Midbrain (tissue), 1 donor: ENCODE results near the gene GRAMD2A.

Source experiments
- DNase-seq: peaks from one replicate; lab custom pipeline; 2025; lab: John Stamatoyannopoulos, UW

GRAMD2A gene

DNA sequence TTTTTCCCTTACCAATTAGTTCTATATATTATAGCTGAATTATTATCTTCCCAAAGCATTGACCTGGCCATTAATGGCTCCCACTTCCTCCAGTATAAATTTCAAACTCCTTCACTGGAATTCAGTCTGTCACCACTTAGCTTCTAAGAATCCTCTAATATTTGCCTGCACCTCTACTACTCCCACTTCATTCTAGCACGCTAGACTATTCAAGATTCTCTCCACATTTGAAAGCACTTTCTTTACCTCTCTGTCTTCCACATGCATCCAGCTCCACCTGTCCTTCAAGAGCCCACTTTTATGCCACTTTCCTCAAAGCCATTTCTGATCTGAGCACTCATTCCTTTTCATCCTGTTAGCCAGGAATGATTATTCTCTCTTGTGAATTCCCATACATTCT lies 64.4 kb downstream of the GRAMD2A start:
- DNase-seq, result no peak

DNA sequence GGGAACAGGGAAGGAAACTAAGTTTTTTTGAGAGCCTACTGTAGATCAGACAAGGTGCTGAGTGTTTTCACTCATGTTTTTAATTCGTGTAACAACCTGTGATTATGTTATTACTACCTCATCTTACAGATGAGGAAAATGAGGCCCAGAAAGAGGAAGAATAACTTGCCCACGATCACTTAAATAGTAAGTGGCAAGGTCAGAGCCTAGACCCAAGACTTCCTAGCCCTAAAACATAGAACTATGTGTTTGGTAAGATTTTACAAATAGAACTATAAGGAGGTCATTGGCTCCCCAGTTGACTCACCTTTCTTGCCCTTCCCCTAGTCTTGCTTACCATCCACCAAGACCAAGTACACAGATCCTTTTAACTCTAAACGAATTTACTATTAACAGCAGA lies 65.7 kb downstream of the GRAMD2A start:
- no peak for DNase-seq

DNA sequence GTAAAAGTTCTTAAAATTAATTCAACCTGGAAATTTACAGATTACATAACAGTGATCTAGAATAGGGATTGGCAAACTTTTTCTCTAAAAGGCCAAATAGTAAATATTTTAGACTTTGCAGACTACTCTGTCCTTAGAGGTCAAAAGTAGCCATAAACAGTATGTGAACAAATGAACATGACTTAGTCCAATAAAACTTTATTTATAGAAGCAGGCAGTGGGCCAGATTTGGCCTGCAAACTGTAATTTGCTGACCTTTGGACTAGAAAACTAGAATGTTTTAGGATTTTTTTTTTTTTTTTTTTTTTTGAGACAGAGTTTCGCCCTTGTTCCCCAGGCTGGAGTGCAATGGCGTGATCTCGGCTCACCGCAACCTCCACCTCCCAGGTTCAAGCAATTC lies 67.3 kb downstream of the GRAMD2A start:
- no peak for DNase-seq

DNA sequence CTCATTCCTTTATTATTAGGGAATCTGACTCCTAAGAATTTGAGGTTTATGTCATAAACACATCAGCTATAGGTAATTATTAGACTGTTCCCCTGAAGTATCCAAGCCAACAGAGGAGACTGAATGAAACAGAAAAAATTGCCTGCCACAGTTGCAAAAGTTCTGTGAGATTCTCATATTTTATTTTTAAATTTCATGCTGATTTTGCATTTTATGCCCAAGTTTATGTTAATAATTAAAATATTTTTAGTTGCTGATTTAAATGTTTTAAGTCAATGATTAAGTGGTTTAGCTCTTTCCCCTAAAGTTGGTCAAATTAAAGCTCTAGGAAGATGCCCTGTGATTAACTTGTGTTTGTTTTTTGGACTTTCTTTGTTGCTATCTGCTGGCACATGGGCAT lies 69.2 kb downstream of the GRAMD2A start:
- DNase-seq, result no peak

DNA sequence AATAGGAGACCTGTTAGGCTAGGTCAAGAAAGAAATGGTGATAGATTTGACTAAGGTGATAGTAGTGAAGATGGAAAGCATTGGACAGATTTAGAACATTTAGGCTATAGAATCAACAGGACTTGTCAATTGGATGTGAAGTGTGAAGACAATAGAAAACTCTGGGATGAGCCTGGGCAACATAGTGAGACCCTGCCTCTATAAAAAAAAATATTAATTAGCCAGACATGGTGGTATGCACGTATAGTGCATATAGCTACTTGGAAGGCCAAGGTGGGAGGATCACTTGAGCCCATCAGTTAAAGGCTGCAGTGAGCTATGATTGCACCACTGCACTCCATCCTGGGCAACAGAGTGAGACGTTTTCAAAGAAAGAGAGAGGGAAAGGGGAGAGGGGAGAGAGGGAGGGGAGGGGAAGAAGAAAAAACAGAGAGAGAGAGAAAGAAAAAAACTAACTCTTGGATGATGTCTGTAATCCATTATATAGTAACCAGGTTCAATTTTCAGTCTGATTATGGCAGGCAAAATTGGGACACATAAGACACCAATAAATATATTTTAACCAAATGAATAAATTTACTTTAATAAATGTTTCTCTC lies 69.8 kb downstream of the GRAMD2A start:
- DNase-seq, result no peak

DNA sequence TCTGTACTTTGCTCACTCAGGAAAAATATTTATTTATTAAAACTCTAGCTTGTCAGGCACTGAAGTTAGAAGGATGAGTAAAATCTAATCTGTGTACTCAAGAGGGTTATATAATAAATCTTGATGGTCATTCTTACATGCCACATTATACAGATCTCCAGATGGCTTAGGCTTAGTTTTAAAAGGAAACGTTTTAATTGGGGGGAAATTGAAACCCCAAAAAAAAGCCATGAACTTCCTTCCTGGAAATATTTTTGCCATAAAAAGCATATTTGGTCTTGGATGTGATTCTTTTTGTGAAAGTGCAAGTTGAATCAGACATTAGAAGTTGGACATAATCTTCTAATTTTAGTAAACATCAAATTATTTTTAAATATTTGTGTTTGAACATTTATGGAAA lies 73.4 kb downstream of the GRAMD2A start:
- no peak for DNase-seq

DNA sequence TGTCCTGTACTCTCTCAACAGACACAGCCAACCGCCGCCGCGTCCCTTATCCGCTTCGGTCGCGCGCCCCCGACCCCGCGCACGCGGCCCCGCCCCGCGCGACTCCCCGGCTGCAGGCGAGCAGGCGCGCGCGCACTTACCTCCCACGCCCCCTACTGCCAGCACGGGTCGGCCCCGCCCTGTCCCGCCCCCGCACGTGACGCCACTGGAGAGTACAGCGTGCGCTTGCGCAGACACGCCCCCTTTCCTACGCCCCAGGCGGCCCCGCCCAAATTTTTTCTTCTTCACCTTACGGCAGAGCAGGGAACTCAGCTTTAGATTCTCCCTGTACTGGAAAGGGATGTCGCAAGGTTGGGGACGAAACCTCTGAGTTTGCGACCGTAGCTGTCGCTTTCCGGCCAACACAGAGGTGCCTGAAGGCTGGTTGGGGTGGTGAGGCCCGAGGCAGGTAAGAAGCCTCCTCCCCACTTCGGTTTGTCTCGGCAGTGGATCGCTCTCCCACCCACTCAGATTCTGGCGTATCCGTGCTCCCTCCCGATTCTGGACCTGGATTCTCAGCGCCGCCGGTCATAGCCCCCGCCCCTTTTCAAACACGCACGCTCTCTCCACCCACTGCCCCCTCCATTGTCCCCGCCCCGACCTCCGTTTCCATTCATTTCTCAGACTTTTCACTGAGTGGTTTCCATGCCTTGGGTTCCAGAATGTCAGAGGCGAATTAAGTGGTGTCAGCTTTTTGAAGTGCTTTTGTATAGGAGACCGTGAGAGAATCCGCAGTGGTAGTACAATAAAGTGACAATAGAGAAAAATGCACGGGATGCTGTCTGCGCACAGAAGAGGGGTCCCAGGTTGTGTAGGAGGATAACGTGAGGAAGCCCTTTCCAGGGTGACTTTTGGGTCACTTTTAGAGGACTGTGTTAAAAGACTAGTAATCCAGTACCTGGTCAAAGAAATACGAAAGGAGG lies 79.3 kb downstream of the GRAMD2A start, which contains the start of the genes MYO9A and SENP8:
TSS of gene MYO9A (minus strand) at position 134 of the 962 bp plus-strand sequence. CDS start 71,587 bp downstream, outside the sequence.
TSS of gene SENP8 (plus strand) at position 387 of the 962 bp plus-strand sequence. CDS start 21,221 bp downstream, outside the sequence.
- DNase-seq, result peak; percentile 98

DNA sequence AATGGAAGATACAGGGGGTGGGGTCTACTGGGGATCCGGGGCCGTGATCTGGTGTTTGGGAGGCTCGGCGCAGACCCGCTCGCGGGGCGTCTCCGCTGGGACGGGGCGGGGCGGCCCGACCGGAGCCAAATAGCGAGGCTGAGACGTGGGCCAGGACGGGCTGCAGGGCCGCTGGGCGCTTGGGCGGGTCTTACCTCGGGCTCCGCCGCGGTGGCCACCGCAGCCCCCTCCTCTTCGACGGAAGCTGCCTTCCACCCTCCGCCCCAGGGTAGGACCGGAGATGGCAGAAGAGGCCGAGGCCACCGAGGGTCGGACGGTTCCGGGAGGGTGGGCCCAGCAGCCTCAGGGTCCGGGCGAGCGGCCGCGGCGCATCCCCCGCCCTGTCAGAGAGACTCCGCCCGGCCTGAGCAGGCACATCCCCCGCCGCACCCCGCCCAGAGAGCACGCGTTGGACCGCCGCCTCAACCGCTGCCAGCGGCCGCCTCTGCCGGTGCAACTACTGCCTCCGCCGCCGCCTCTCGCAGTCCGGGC lies 80.0 kb downstream of the GRAMD2A start:
- peak; percentile 60 for DNase-seq

DNA sequence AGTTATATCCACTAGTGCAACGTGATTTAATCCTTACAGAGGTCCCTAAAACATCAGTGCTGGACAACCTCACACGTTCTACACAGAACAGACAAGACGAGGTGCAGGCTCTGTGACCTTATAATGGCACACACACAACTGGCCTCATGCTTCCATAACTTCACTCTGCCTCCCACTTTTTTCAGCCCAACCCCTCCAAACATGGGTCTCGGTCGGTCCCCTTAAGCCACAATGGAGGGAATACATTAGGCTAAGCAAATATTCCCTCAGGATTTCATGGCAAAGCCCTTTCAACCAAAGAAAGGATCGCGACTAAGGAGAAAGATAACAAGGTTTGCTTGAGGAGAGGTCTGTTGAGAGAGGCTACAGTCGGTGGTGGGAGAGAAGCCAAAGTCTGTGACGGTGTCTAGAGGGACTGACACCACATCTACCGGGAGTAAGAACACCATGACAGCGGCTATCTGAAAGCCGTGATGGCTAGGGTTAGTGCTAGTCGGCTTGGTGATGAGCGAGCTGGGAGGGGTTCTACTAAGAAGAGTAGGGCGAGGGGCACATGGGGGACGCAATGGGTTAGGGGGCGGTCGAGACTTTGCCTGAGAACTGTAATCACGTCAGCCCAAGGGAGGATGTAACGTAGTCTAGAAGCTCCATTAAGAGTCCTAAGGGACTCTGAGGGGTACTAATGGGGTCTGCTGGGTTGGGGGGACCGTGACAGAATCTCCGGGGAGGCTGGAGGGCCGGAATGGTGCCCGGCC lies 80.7 kb downstream of the GRAMD2A start:
- peak; percentile 62 for DNase-seq

DNA sequence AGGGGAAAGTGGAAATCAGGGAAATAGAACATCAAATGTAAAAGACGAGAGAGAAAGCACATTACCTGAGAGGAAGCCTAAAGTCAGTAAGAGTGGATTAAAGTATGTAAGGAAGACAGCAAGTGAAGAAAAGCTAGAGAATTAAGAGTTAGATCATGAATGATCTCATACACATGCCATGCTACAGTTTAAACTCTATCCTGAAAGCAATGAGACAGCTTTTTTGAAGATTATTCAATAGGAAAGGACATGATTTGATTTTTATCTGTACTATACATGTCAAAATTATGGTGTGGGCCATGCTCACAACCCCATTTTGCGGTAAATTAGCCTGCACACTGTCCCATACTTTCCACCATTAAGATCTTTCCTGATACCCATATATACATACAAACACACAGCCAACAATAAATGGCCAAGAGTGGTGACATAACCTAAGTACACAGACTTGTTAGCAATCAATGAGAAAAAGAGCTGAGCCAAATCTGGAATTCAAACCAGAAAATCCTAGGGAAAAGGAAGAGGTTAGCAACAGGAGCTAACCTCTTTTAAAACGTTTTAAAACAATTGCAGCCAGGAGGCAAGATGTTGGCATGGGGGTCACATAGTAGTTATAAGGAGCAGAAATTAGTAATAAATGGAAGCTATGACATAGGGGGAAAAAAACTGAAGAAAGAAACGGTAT lies 84.1 kb downstream of the GRAMD2A start:
- no peak for DNase-seq

DNA sequence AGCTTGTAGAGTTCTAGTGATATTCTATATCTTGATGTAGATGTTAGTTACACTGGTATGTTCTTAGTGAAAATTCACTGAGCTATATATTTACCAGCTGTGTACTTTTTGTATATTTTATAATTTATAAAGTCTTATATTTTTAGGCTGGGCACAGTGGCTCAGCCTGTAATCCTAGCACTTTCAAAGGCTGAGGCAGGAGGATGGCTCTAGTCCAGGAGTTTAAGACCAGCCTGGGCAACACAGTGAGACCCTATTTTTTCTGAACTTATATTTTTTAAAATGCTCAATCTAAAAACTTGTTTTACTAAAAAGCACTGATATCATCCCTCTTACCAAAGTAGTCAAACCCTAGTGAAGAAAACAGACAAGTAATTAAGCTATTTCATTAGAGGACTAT lies 84.8 kb downstream of the GRAMD2A start:
- no peak for DNase-seq

DNA sequence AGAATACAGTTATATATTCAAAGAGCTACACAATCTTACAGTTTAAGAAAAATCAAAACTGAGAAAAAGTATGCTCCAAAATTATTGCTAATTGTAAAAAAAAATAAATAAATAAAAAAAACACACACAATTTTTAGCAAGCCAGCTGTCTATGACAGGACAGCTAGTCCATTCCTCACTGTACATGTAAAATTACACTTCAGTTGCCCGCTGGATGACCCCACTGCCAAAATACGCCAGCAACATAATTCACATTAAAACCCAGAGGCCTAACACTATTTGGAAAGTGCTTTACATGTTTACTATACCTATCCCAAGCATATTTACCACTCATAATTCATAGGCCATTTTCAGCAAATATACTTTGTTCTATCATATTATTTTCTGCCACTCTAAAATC lies 85.5 kb downstream of the GRAMD2A start:
- DNase-seq, result no peak

DNA sequence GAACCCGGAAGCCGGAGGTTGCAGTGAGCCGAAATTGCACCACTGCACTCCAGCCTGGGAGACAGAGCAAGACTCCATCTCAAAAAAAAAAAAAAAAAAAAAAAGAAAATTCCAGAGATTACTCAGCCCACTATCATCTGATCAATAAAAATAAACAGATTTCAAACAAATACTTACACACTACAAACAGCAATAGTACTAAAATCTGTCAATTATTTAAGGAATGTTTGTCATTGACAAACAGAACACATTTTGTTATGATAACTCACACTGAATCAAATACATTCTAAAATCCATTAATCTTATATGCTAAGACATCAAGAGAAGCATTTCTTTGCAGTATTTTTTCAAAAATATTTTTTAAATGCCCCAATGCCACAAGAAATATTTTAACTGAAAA lies 87.2 kb downstream of the GRAMD2A start:
- DNase-seq, result no peak
